ENCODE data around the gene TTI1. TPM values are rescaled to one million over a fixed set of nuclear protein-coding genes. Genes with fewer than 3 reads are reported as not detected.

TTI1 gene
- total RNA-seq, 1 donor from 2014 or later = 22.4 TPM

GRCh38 chr20:37943033-37943432 lies 90.2 kb downstream of the TTI1 start:
- H3K4me1 ChIP-seq (ENCODE audit: control insufficient read depth in 3 of 3, insufficient read depth in 3 of 3, low read length in 3 of 3) = no peaks in the 10 kb centered on the region
- H3K9ac ChIP-seq (ENCODE audit: low read depth in 1 of 3, low read length in 3 of 3) = no peak overlapping the region
- no peak overlapping the region for H3K4me3 ChIP-seq (ENCODE audit: low read length in 3 of 3)
- no peak overlapping the region for H3K27ac ChIP-seq (ENCODE audit: low read depth, low read length)
- no peaks in the 10 kb centered on the region for H3K36me3 ChIP-seq (ENCODE audit: control insufficient read depth in 3 of 3, insufficient read depth in 3 of 3, low read length in 3 of 3)
- H3K27me3 ChIP-seq (ENCODE audit: control insufficient read depth in 3 of 3, insufficient read depth in 3 of 3, low read length in 3 of 3) = peaks cover 0 to 8% (median 6%) of the 10 kb centered on the region in 3 donors
- H3K9me3 ChIP-seq (ENCODE audit: control insufficient read depth in 3 of 3, low read length in 3 of 3) = no peaks in the 10 kb centered on the region

GRCh38 chr20:37941992-37942391 lies 91.3 kb downstream of the TTI1 start:
- Histone ChIP-seq H3K9me3 (ENCODE audit: control insufficient read depth in 3 of 3, low read length in 3 of 3) (no peaks in the 10 kb centered on the region), H3K4me3 (ENCODE audit: low read length in 3 of 3) (no peak overlapping the region), H3K9ac (ENCODE audit: low read depth in 1 of 3, low read length in 3 of 3) (no peak overlapping the region), H3K27me3 (ENCODE audit: control insufficient read depth in 3 of 3, insufficient read depth in 3 of 3, low read length in 3 of 3) (peaks cover 0 to 6% (median 5%) of the 10 kb centered on the region in 3 donors), H3K27ac (ENCODE audit: low read depth, low read length) (no peak overlapping the region), H3K4me1 (ENCODE audit: control insufficient read depth in 3 of 3, insufficient read depth in 3 of 3, low read length in 3 of 3) (no peaks in the 10 kb centered on the region), H3K36me3 (ENCODE audit: control insufficient read depth in 3 of 3, insufficient read depth in 3 of 3, low read length in 3 of 3) (no peaks in the 10 kb centered on the region)

- no peaks in the 10 kb centered on the region for H3K9me3 ChIP-seq (ENCODE audit: control insufficient read depth in 3 of 3, low read length in 3 of 3)
- H3K27me3 ChIP-seq (ENCODE audit: control insufficient read depth in 3 of 3, insufficient read depth in 3 of 3, low read length in 3 of 3) = peaks cover 0 to 7% (median 3%) of the 10 kb centered on the region in 3 donors
- no peaks in the 10 kb centered on the region for H3K4me1 ChIP-seq (ENCODE audit: control insufficient read depth in 3 of 3, insufficient read depth in 3 of 3, low read length in 3 of 3)
- no peak overlapping the region for H3K27ac ChIP-seq (ENCODE audit: low read depth, low read length)
- no peaks in the 10 kb centered on the region for H3K36me3 ChIP-seq (ENCODE audit: control insufficient read depth in 3 of 3, insufficient read depth in 3 of 3, low read length in 3 of 3)
- no peak overlapping the region for H3K4me3 ChIP-seq (ENCODE audit: low read length in 3 of 3)
- H3K9ac ChIP-seq (ENCODE audit: low read depth in 1 of 3, low read length in 3 of 3) = no peak overlapping the region
Observed at GRCh38 chr20:37941332-37941731, 91.9 kb downstream of the TTI1 start.

GRCh38 chr20:37940858-37941257 lies 92.4 kb downstream of the TTI1 start:
- Histone ChIP-seq H3K4me1 (ENCODE audit: control insufficient read depth in 3 of 3, insufficient read depth in 3 of 3, low read length in 3 of 3) (no peaks in the 10 kb centered on the region), H3K27me3 (ENCODE audit: control insufficient read depth in 3 of 3, insufficient read depth in 3 of 3, low read length in 3 of 3) (peaks cover 0 to 9% (median 3%) of the 10 kb centered on the region in 3 donors), H3K36me3 (ENCODE audit: control insufficient read depth in 3 of 3, insufficient read depth in 3 of 3, low read length in 3 of 3) (no peaks in the 10 kb centered on the region), H3K4me3 (ENCODE audit: low read length in 3 of 3) (no peak overlapping the region), H3K9me3 (ENCODE audit: control insufficient read depth in 3 of 3, low read length in 3 of 3) (no peaks in the 10 kb centered on the region), H3K27ac (ENCODE audit: low read depth, low read length) (no peak overlapping the region), H3K9ac (ENCODE audit: low read depth in 1 of 3, low read length in 3 of 3) (no peak overlapping the region)

GRCh38 chr20:37939701-37940560 lies 93.3 kb downstream of the TTI1 start:
- H3K36me3 ChIP-seq (ENCODE audit: control insufficient read depth in 3 of 3, insufficient read depth in 3 of 3, low read length in 3 of 3) = no peaks in the 10 kb centered on the region
- no peak overlapping the region for H3K4me3 ChIP-seq (ENCODE audit: low read length in 3 of 3)
- peaks cover 0 to 8% (median 0%) of the 10 kb centered on the region in 3 donors for H3K27me3 ChIP-seq (ENCODE audit: control insufficient read depth in 3 of 3, insufficient read depth in 3 of 3, low read length in 3 of 3)
- no peaks in the 10 kb centered on the region for H3K9me3 ChIP-seq (ENCODE audit: control insufficient read depth in 3 of 3, low read length in 3 of 3)
- H3K27ac ChIP-seq (ENCODE audit: low read depth, low read length) = no peak overlapping the region
- H3K9ac ChIP-seq (ENCODE audit: low read depth in 1 of 3, low read length in 3 of 3) = no peak overlapping the region
- no peaks in the 10 kb centered on the region for H3K4me1 ChIP-seq (ENCODE audit: control insufficient read depth in 3 of 3, insufficient read depth in 3 of 3, low read length in 3 of 3)

- peaks cover 0 to 5% (median 3%) of the 10 kb centered on the region in 3 donors for H3K27me3 ChIP-seq (ENCODE audit: control insufficient read depth in 3 of 3, insufficient read depth in 3 of 3, low read length in 3 of 3)
- H3K4me1 ChIP-seq (ENCODE audit: control insufficient read depth in 3 of 3, insufficient read depth in 3 of 3, low read length in 3 of 3) = no peaks in the 10 kb centered on the region
- H3K36me3 ChIP-seq (ENCODE audit: control insufficient read depth in 3 of 3, insufficient read depth in 3 of 3, low read length in 3 of 3) = no peaks in the 10 kb centered on the region
- no peaks in the 10 kb centered on the region for H3K9me3 ChIP-seq (ENCODE audit: control insufficient read depth in 3 of 3, low read length in 3 of 3)
- H3K4me3 ChIP-seq (ENCODE audit: low read length in 3 of 3) = no peak overlapping the region
- no peak overlapping the region for H3K27ac ChIP-seq (ENCODE audit: low read depth, low read length)
- no peak overlapping the region for H3K9ac ChIP-seq (ENCODE audit: low read depth in 1 of 3, low read length in 3 of 3)
Observed at GRCh38 chr20:37938954-37939353, 94.3 kb downstream of the TTI1 start.

GRCh38 chr20:37938181-37938750 lies 95.0 kb downstream of the TTI1 start:
- Histone ChIP-seq H3K27me3 (ENCODE audit: control insufficient read depth in 3 of 3, insufficient read depth in 3 of 3, low read length in 3 of 3) (peaks cover 0 to 9% (median 3%) of the 10 kb centered on the region in 3 donors), H3K36me3 (ENCODE audit: control insufficient read depth in 3 of 3, insufficient read depth in 3 of 3, low read length in 3 of 3) (no peaks in the 10 kb centered on the region), H3K9ac (ENCODE audit: low read depth in 1 of 3, low read length in 3 of 3) (no peak overlapping the region), H3K4me1 (ENCODE audit: control insufficient read depth in 3 of 3, insufficient read depth in 3 of 3, low read length in 3 of 3) (no peaks in the 10 kb centered on the region), H3K9me3 (ENCODE audit: control insufficient read depth in 3 of 3, low read length in 3 of 3) (no peaks in the 10 kb centered on the region), H3K27ac (ENCODE audit: low read depth, low read length) (no peak overlapping the region), H3K4me3 (ENCODE audit: low read length in 3 of 3) (no peak overlapping the region)

- peaks cover 3 to 14% (median 8%) of the 10 kb centered on the region in 3 donors for H3K27me3 ChIP-seq (ENCODE audit: control insufficient read depth in 3 of 3, insufficient read depth in 3 of 3, low read length in 3 of 3)
- no peak overlapping the region for H3K27ac ChIP-seq (ENCODE audit: low read depth, low read length)
- H3K9me3 ChIP-seq (ENCODE audit: control insufficient read depth in 3 of 3, low read length in 3 of 3) = no peaks in the 10 kb centered on the region
- no peak overlapping the region for H3K4me3 ChIP-seq (ENCODE audit: low read length in 3 of 3)
- no peak overlapping the region for H3K9ac ChIP-seq (ENCODE audit: low read depth in 1 of 3, low read length in 3 of 3)
- H3K4me1 ChIP-seq (ENCODE audit: control insufficient read depth in 3 of 3, insufficient read depth in 3 of 3, low read length in 3 of 3) = no peaks in the 10 kb centered on the region
- H3K36me3 ChIP-seq (ENCODE audit: control insufficient read depth in 3 of 3, insufficient read depth in 3 of 3, low read length in 3 of 3) = no peaks in the 10 kb centered on the region
Observed at GRCh38 chr20:37937686-37938085, 95.6 kb downstream of the TTI1 start.

- Histone ChIP-seq H3K9ac (ENCODE audit: low read depth in 1 of 3, low read length in 3 of 3) (no peak overlapping the region), H3K27me3 (ENCODE audit: control insufficient read depth in 3 of 3, insufficient read depth in 3 of 3, low read length in 3 of 3) (peaks cover 9 to 24% (median 18%) of the 10 kb centered on the region in 3 donors), H3K9me3 (ENCODE audit: control insufficient read depth in 3 of 3, low read length in 3 of 3) (no peaks in the 10 kb centered on the region), H3K27ac (ENCODE audit: low read depth, low read length) (no peak overlapping the region), H3K36me3 (ENCODE audit: control insufficient read depth in 3 of 3, insufficient read depth in 3 of 3, low read length in 3 of 3) (no peaks in the 10 kb centered on the region), H3K4me3 (ENCODE audit: low read length in 3 of 3) (no peak overlapping the region), H3K4me1 (ENCODE audit: control insufficient read depth in 3 of 3, insufficient read depth in 3 of 3, low read length in 3 of 3) (no peaks in the 10 kb centered on the region)
Observed at GRCh38 chr20:37936451-37936850, 96.8 kb downstream of the TTI1 start.

- H3K9me3 ChIP-seq (ENCODE audit: control insufficient read depth in 3 of 3, low read length in 3 of 3) = no peaks in the 10 kb centered on the region
- H3K27me3 ChIP-seq (ENCODE audit: control insufficient read depth in 3 of 3, insufficient read depth in 3 of 3, low read length in 3 of 3) = peaks cover 9 to 29% (median 20%) of the 10 kb centered on the region in 3 donors
- no peak overlapping the region for H3K27ac ChIP-seq (ENCODE audit: low read depth, low read length)
- no peak overlapping the region for H3K9ac ChIP-seq (ENCODE audit: low read depth in 1 of 3, low read length in 3 of 3)
- H3K36me3 ChIP-seq (ENCODE audit: control insufficient read depth in 3 of 3, insufficient read depth in 3 of 3, low read length in 3 of 3) = no peaks in the 10 kb centered on the region
- no peak overlapping the region for H3K4me3 ChIP-seq (ENCODE audit: low read length in 3 of 3)
- H3K4me1 ChIP-seq (ENCODE audit: control insufficient read depth in 3 of 3, insufficient read depth in 3 of 3, low read length in 3 of 3) = no peaks in the 10 kb centered on the region
Observed at GRCh38 chr20:37936041-37936440, 97.2 kb downstream of the TTI1 start.
